K562 (cell line): ENCODE results near the gene ARHGEF7. TPM values are rescaled to one million over a fixed set of nuclear protein-coding genes. Genes with fewer than 3 reads are reported as not detected.

Experiments
- ATAC-seq: fragments of 200-7000 bp; cut with Tn5 transposase; 3 replicates; pipeline ENCODE4 v1.9.1; 2020; ENCODE audit warnings: moderate library complexity
- BruUV-seq: library from RNA; stranded (reverse); fragments of 400-500 nt; replicated peaks from 2 replicates; lab custom pipeline; 2021; lab: Mats Ljungman, UMichigan
- CTCF ChIA-PET: fragments of 300-600 bp; formaldehyde crosslinking; extraction: SDS; loops from one replicate; lab custom pipeline; 2021; ENCODE audit warnings: low intra/inter-chr PET ratio; lab: Yijun Ruan, JAX
- POLR2A ChIA-PET: fragments of 300-600, 350-650 bp; sonication (Branson Sonifier 250); formaldehyde crosslinking; extraction: SDS; loops from one replicate; lab custom pipeline; 2021; ENCODE audit warnings: antibody characterized with exemption, inconsistent platforms; lab: Yijun Ruan, JAX
- DNase-seq, 4 experiments: peaks; one replicate each; pipeline versions ENCODE4 v3.0.0 to v3.0.0-alpha.2; 2011 to 2018; ENCODE audit warnings: low spot score in 3 of 4, mixed read lengths in 3 of 4; ENCODE audit errors: extremely low read depth in 1 of 4
- FAIRE-seq: peaks from 2 replicates; lab custom pipeline; 2011; peaks lifted over from hg19 to GRCh38; lab: Jason Lieb, UNC
- H2AFZ ChIP-seq: 2 replicates; pipeline ENCODE4 v1.6.0; 2011; ENCODE audit warnings: low read depth, low read length, control low read depth, inconsistent platforms
- H3K27ac ChIP-seq: fragments of 200-600 bp; 3 replicates; pipeline ENCODE4 v1.8.0; 2011; ENCODE audit warnings: low read depth, mild to moderate bottlenecking, control low read depth, inconsistent platforms, low read length, moderate library complexity, mixed read lengths; ENCODE audit errors: extremely low read depth
- H3K27me3 ChIP-seq, 2 experiments: fragments of 300-600 bp in 1 of 2; 2 replicates in 1 of 2; 3 replicates in 1 of 2; pipeline versions ENCODE4 v1.6.0 to v1.8.0; 2011; ENCODE audit warnings: inconsistent platforms in 2 of 2, low read length in 2 of 2, mild to moderate bottlenecking in 1 of 2, mixed read lengths in 1 of 2, moderate library complexity in 1 of 2; ENCODE audit not compliant: control insufficient read depth in 2 of 2, insufficient read depth in 2 of 2
- H3K36me3 ChIP-seq: fragments of 300-600 bp; 3 replicates; pipeline ENCODE4 v1.8.0; 2011; ENCODE audit warnings: mild to moderate bottlenecking, low read length, inconsistent platforms; ENCODE audit not compliant: control insufficient read depth, insufficient read depth
- H3K4me1 ChIP-seq, 2 experiments: fragments of 200-600 bp in 1 of 2; replicated peaks in 1 of 2; 2 replicates in 1 of 2; 3 replicates in 1 of 2; pipeline versions ENCODE4 v1.5.1 to v1.8.0; 2011; ENCODE audit warnings: inconsistent platforms in 2 of 2, low read length in 2 of 2, mild to moderate bottlenecking in 1 of 2, mixed read lengths in 1 of 2, moderate library complexity in 1 of 2; ENCODE audit not compliant: control insufficient read depth in 2 of 2, insufficient read depth in 2 of 2
- H3K4me2 ChIP-seq: 2 replicates; pipeline ENCODE4 v1.6.1; 2011; ENCODE audit warnings: low read length, control low read depth, inconsistent platforms, mixed read lengths; ENCODE audit not compliant: insufficient read depth
- H3K4me3 ChIP-seq: fragments of 200-600 bp; sonication (generic), shearing (Covaris generic); 2 replicates; pipeline ENCODE4 v1.5.1; 2016; ENCODE audit warnings: control low read depth, inconsistent platforms
- H3K79me2 ChIP-seq: fragments of 200-600 bp; 3 replicates; pipeline ENCODE4 v1.8.0; 2011; ENCODE audit warnings: low read length, inconsistent platforms; ENCODE audit not compliant: control insufficient read depth, insufficient read depth
- H3K9ac ChIP-seq, 2 experiments: 2 replicates each; pipeline versions ENCODE4 v1.6.0 to v1.6.1; 2011; ENCODE audit warnings: low read depth in 2 of 2, low read length in 2 of 2, control low read depth in 1 of 2, inconsistent platforms in 1 of 2, mild to moderate bottlenecking in 1 of 2, mixed read lengths in 1 of 2; ENCODE audit not compliant: insufficient read depth in 1 of 2
- H3K9me1 ChIP-seq: one replicate; pipeline ENCODE4 v1.6.0; 2011; ENCODE audit warnings: inconsistent platforms, mild to moderate bottlenecking, low read length, moderate library complexity; ENCODE audit not compliant: control insufficient read depth, insufficient read depth
- H3K9me3 ChIP-seq: replicated peaks from 2 replicates; pipeline ENCODE4 v1.5.1; 2011; ENCODE audit warnings: low read depth, low read length, inconsistent platforms; ENCODE audit not compliant: control insufficient read depth, insufficient read depth
- H4K20me1 ChIP-seq: replicated peaks from 2 replicates; pipeline ENCODE4 v1.6.1; 2011; ENCODE audit warnings: low read length, inconsistent platforms, mixed read lengths; ENCODE audit not compliant: control insufficient read depth, insufficient read depth
- MAFG ChIP-seq: fragments of 450-650 bp; conservative IDR thresholded peaks from 2 replicates; pipeline ENCODE4 v1.6.1; 2016; ENCODE audit warnings: missing genetic modification characterization, missing compliant biosample characterization
- ZBTB11 ChIP-seq, 3 experiments: fragments of 200-800 bp in 1 of 3; fragments of 250-450 bp in 1 of 3; fragments of 450-650 bp in 1 of 3; sonication (Bioruptor Pico) in 1 of 3; sonication (Bioruptor generic) in 1 of 3; formaldehyde crosslinking in 1 of 3; IDR thresholded peaks; 2 replicates each; pipeline versions ENCODE4 v1.6.1 to v1.8.0; 2016 to 2022; ENCODE audit warnings: mild to moderate bottlenecking in 2 of 3, missing genetic modification characterization in 2 of 3, missing compliant biosample characterization in 1 of 3, moderate library complexity in 1 of 3
- ZKSCAN8 ChIP-seq: fragments of 200-800 bp; sonication (Bioruptor generic); IDR thresholded peaks from 2 replicates; pipeline ENCODE4 v1.6.1; 2016; ENCODE audit warnings: missing genetic modification characterization, missing compliant biosample characterization
- ZNF24 ChIP-seq: fragments of 450-650 bp; IDR thresholded peaks from 2 replicates; pipeline ENCODE4 v1.6.1; 2016
- ZNF699 ChIP-seq: fragments of 250-450 bp; sonication (Bioruptor Pico); IDR thresholded peaks from 2 replicates; pipeline ENCODE4 v1.8.0; 2021; ENCODE audit warnings: mild to moderate bottlenecking, moderate library complexity; ENCODE audit not compliant: insufficient replicate concordance
- ZNF717 ChIP-seq: fragments of 250-450 bp; sonication (Bioruptor Pico); IDR thresholded peaks from 2 replicates; pipeline ENCODE4 v1.5.0; 2021
- ZNF79 ChIP-seq: fragments of 250-450 bp; sonication (Bioruptor Pico); IDR thresholded peaks from 2 replicates; pipeline ENCODE4 v1.4.0; 2020; ENCODE audit warnings: low read depth, mild to moderate bottlenecking, moderate library complexity
- WGBS: fragments of 100-300 bp; shearing (Covaris generic); methylation state at CpG from one replicate; pipeline ENCODE4 v1.1.6; 2016; ENCODE audit warnings: low coverage, mixed read lengths; ENCODE audit not compliant: insufficient coverage; ENCODE audit errors: missing lambda C conversion rate; 5-methylcytosine and 5-hydroxymethylcytosine counted together
- in situ Hi-C: fragments of 300-500 bp; cut with MboI; formaldehyde crosslinking; loops from 4 replicates; pipeline ENCODE4 v1.15.0; 2018; ENCODE audit warnings: inconsistent platforms, mixed read lengths
- intact Hi-C: fragments of 100-400 bp; cut with micrococcal nuclease; formaldehyde crosslinking; loops from 2 replicates; pipeline ENCODE4 v1.14.2; 2022
- polyA plus RNA-seq, 8 experiments: library from polyadenylated mRNA; depleted of rRNA in 4 of 8; stranded (reverse) in 5 of 8; unstranded in 3 of 8; fragments of >200 nt; fragmentation: Nextera tagmentation in 2 of 8; fragmentation: Illumina TruSeq in 1 of 8; extraction: Ambion mirVana in 2 of 8; extraction: Trizol in 1 of 8; gene quantifications; 2 replicates each; pipeline versions ENCODE4 v1.2.1 to v1.2.3, GENCODE V29; 2011 to 2014; ENCODE audit warnings: inconsistent platforms in 1 of 8, missing spikeins in 1 of 8
- total RNA-seq, 7 experiments: library from RNA; depleted of rRNA in 6 of 7; stranded (reverse); fragments of >200 nt in 6 of 7; fragmentation: Illumina TruSeq in 2 of 7; extraction: Trizol in 2 of 7; gene quantifications; 2 replicates each; pipeline versions ENCODE4 v1.2.1 to v1.2.3, GENCODE V29; 2011 to 2021; ENCODE audit warnings: low replicate concordance in 1 of 7
- TF ChIP-seq, protein P1 (sequence below): fragments of 250-450 bp; sonication (Bioruptor Pico); IDR thresholded peaks from 2 replicates; pipeline ENCODE4 v1.5.0; 2021; ENCODE audit warnings: mild to moderate bottlenecking, moderate library complexity

The ARHGEF7 gene
- total and polyA plus RNA-seq, 9 of the 15 experiments (the other 6 are each of a cell fraction or from before 2014, with no cell fraction given): 2.1 to 26.8 (median 17.5) TPM

- intact Hi-C loops (no loop called here), in situ Hi-C loops (no loop called here)
- Histone ChIP-seq H3K4me3 (no peak overlapping the region), H3K27ac (no peak overlapping the region), H4K20me1 (peaks cover 7% of the 10 kb centered on the region; the same call in 1 of the 2 replicates), H3K9ac (no peak overlapping the region), H2AFZ (no peak overlapping the region), H3K79me2 (peaks cover 82% of the 10 kb centered on the region), H3K4me2 (no peak overlapping the region), H3K9me3 (no peaks in the 10 kb centered on the region), H3K27me3 (no peaks in the 10 kb centered on the region), H3K36me3 (0 out of 3 replicates have a peak, but pooled peaks cover 3% of the 10 kb centered on the region), H3K4me1 (peaks cover 0 to 2% of the 10 kb centered on the region in 2 experiments; a peak in 1 of 5 replicates), H3K9me1 (peaks cover 4% of the 10 kb centered on the region)
- DNase-seq (no peak), FAIRE-seq (no peak), ATAC-seq (no peak)
- POLR2A ChIA-PET: no interaction called here
- WGBS: 92% methylated on average over 6 of the region's 6 CpGs
- CTCF ChIA-PET: interaction anchor here (0.6 to 0.7 kb wide), 2 partner anchors 22 to 287 kb away, joined by 3 to 4 read pairs; no protein-coding TSS in a partner anchor
- TF ChIP-seq ZNF699 (CRISPR knock-in tag) (no peak), ZBTB11 (CRISPR knock-in tag; IDR thresholded peaks at IDR 0.05) (no peak), ZNF24 (no peak), ZNF717 (CRISPR knock-in tag) (no peak), MAFG (tag) (no peak), ZKSCAN8 (CRISPR knock-in tag) (no peak), ZNF79 (no peak)
- TF ChIP-seq, protein P1, sequence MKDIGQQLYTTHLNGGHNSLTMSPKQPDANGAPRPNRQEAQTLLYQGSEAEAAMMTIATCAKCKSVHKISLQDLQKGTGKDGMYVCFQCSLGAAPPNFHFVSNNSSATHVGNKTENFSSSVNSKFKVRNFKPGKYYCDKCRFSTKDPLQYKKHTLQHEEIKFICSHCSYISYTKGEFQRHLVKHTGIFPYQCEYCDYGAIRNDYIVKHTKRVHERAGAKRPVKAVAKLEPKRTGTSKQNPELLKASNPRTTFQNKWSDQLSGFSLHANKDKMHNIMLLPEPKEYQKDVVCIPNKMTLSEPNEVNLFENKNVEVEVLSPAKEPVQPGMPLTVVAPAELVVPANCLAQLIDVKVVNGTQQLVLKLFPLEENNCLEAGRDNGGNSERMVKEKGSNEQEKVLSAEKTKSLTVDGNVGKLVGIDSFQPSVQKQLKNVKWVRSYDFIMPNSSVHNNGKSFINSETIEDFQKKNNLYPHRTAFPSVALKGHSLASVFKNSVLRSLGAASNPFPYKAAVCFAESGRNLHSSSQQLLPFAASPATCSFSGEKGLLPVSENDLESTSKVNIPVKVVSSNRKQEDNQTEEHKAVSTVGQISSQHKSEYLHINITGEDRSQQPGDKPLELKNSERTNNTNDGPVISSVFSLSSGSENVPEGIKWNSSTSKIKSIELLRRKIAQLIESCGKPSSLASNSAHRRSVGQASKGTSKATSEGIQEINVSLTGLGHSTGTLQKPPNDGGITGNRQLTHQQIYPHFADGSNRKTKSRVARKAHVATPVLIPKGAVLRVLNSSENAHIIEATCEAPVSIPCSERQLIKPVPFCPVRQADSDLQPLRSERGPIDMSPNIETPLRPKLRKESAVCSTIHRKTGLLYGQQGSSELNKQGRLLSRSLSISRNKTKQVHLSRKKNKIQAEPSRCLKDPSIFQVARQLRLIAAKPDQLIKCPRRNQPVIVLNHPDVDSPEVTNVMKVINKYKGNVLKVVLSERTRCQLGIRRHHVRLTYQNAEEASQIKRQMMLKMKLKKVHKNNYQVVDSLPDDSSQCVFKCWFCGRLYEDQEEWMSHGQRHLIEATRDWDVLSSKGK: no peak
- no TSS peak for BruUV-seq
Observed at GRCh38 chr13:111183087-111183645, 68.1 kb downstream of the ARHGEF7 start.
